Parathyroid adenoma (tissue), 2 donors: ENCODE measurements around the gene UQCRQ.

Experiments used
- H2AFZ ChIP-seq: fragments of 300-600 bp; sonication (generic); one replicate; pipeline ENCODE4 v1.7.0; 2017; ENCODE audit warnings: antibody characterized with exemption, mild to moderate bottlenecking
- H3K27ac ChIP-seq: fragments of 300-600 bp; sonication (generic); one replicate; pipeline ENCODE4 v1.7.0; 2017
- H3K27me3 ChIP-seq: fragments of 300-600 bp; sonication (generic); one replicate; pipeline ENCODE4 v1.7.0; 2017; ENCODE audit warnings: low read length; ENCODE audit not compliant: control insufficient read depth, insufficient read depth
- H3K36me3 ChIP-seq: fragments of 300-600 bp; sonication (generic); one replicate; pipeline ENCODE4 v1.7.0; 2017; ENCODE audit warnings: low read length; ENCODE audit not compliant: control insufficient read depth, insufficient read depth
- H3K4me1 ChIP-seq: fragments of 300-600 bp; sonication (generic); one replicate; pipeline ENCODE4 v1.7.0; 2017; ENCODE audit warnings: control low read depth
- H3K4me2 ChIP-seq: fragments of 300-600 bp; sonication (generic); one replicate; pipeline ENCODE4 v1.7.0; 2017; ENCODE audit warnings: low read length
- H3K4me3 ChIP-seq: fragments of 300-600 bp; sonication (generic); one replicate; pipeline ENCODE4 v1.7.0; 2017; ENCODE audit warnings: low read depth, low read length
- H3K79me2 ChIP-seq: fragments of 300-600 bp; sonication (generic); one replicate; pipeline ENCODE4 v1.7.0; 2017; ENCODE audit warnings: control low read depth
- H3K9ac ChIP-seq: fragments of 300-600 bp; sonication (generic); one replicate; pipeline ENCODE4 v1.7.0; 2017; ENCODE audit warnings: mild to moderate bottlenecking
- H3K9me3 ChIP-seq: fragments of 300-600 bp; sonication (generic); one replicate; pipeline ENCODE4 v1.7.0; 2017; ENCODE audit warnings: low read length; ENCODE audit not compliant: control insufficient read depth
- TF ChIP-seq, protein P1 (sequence below): fragments of 300-600 bp; sonication (generic); IDR thresholded peaks from one replicate; pipeline ENCODE4 v1.7.0; 2017; ENCODE audit warnings: antibody characterized with exemption, mild to moderate bottlenecking
- donor health status: primary hyperparathyroidism.

The UQCRQ gene

GRCh38 chr5:132832612-132833011 lies 33.8 kb upstream of the UQCRQ start:
- peaks cover 7% of the 10 kb centered on the region for H3K4me1 ChIP-seq
- H3K4me3 ChIP-seq = no peak overlapping the region
- H3K27ac ChIP-seq = no peak overlapping the region
- no peaks in the 10 kb centered on the region for H3K79me2 ChIP-seq
- H3K9ac ChIP-seq = no peak overlapping the region
- H2AFZ ChIP-seq = no peak overlapping the region
- no peaks in the 10 kb centered on the region for H3K9me3 ChIP-seq
- H3K4me2 ChIP-seq = no peak overlapping the region
- no peaks in the 10 kb centered on the region for H3K27me3 ChIP-seq
- TF ChIP-seq, protein P1, sequence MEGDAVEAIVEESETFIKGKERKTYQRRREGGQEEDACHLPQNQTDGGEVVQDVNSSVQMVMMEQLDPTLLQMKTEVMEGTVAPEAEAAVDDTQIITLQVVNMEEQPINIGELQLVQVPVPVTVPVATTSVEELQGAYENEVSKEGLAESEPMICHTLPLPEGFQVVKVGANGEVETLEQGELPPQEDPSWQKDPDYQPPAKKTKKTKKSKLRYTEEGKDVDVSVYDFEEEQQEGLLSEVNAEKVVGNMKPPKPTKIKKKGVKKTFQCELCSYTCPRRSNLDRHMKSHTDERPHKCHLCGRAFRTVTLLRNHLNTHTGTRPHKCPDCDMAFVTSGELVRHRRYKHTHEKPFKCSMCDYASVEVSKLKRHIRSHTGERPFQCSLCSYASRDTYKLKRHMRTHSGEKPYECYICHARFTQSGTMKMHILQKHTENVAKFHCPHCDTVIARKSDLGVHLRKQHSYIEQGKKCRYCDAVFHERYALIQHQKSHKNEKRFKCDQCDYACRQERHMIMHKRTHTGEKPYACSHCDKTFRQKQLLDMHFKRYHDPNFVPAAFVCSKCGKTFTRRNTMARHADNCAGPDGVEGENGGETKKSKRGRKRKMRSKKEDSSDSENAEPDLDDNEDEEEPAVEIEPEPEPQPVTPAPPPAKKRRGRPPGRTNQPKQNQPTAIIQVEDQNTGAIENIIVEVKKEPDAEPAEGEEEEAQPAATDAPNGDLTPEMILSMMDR = no peak
- H3K36me3 ChIP-seq = no peaks in the 10 kb centered on the region

DNA sequence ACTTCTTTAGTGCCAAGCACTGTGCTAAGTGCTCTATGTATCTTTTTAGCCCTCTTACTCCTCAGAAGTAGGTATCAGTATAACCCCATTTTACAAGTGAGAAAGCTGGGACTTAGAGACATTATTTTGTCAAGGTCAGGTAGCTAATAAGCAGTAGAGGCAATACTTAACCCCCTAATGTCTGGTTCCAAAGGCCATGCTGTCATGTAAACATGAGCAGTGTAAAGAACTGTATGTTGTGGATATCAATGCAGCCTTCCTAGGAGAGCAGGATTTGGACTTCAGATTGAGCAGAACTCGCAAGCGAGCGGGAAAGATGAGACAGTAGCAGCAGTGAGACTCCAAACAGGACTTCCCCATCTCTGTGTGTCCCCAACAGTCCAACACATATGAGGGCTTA lies 32.4 kb upstream of the UQCRQ start:
- H3K4me3 ChIP-seq = no peak overlapping the region
- TF ChIP-seq, protein P1 = no peak
- no peaks in the 10 kb centered on the region for H3K27me3 ChIP-seq
- H3K36me3 ChIP-seq = no peaks in the 10 kb centered on the region
- no peak overlapping the region for H3K4me2 ChIP-seq
- H3K9me3 ChIP-seq = no peaks in the 10 kb centered on the region
- H3K4me1 ChIP-seq = peaks cover 7% of the 10 kb centered on the region
- H3K79me2 ChIP-seq = no peaks in the 10 kb centered on the region
- no peak overlapping the region for H3K9ac ChIP-seq
- H3K27ac ChIP-seq = no peak overlapping the region
- no peak overlapping the region for H2AFZ ChIP-seq

GRCh38 chr5:132836852-132837251 lies 29.6 kb upstream of the UQCRQ start:
- Histone ChIP-seq H3K4me2 (no peak overlapping the region), H2AFZ (no peak overlapping the region), H3K4me3 (no peak overlapping the region), H3K27ac (no peak overlapping the region), H3K36me3 (no peaks in the 10 kb centered on the region), H3K79me2 (no peaks in the 10 kb centered on the region), H3K9me3 (no peaks in the 10 kb centered on the region), H3K27me3 (no peaks in the 10 kb centered on the region), H3K4me1 (no peaks in the 10 kb centered on the region), H3K9ac (no peak overlapping the region)
- TF ChIP-seq, protein P1 = no peak

GRCh38 chr5:132837868-132838267 lies 28.6 kb upstream of the UQCRQ start:
- no peaks in the 10 kb centered on the region for H3K4me1 ChIP-seq
- no peak overlapping the region for H3K27ac ChIP-seq
- H3K79me2 ChIP-seq = no peaks in the 10 kb centered on the region
- H3K9ac ChIP-seq = no peak overlapping the region
- H3K4me3 ChIP-seq = no peak overlapping the region
- H3K27me3 ChIP-seq = no peaks in the 10 kb centered on the region
- H2AFZ ChIP-seq = no peak overlapping the region
- no peaks in the 10 kb centered on the region for H3K36me3 ChIP-seq
- no peaks in the 10 kb centered on the region for H3K9me3 ChIP-seq
- no peak overlapping the region for H3K4me2 ChIP-seq
- TF ChIP-seq, protein P1 = no peak

DNA sequence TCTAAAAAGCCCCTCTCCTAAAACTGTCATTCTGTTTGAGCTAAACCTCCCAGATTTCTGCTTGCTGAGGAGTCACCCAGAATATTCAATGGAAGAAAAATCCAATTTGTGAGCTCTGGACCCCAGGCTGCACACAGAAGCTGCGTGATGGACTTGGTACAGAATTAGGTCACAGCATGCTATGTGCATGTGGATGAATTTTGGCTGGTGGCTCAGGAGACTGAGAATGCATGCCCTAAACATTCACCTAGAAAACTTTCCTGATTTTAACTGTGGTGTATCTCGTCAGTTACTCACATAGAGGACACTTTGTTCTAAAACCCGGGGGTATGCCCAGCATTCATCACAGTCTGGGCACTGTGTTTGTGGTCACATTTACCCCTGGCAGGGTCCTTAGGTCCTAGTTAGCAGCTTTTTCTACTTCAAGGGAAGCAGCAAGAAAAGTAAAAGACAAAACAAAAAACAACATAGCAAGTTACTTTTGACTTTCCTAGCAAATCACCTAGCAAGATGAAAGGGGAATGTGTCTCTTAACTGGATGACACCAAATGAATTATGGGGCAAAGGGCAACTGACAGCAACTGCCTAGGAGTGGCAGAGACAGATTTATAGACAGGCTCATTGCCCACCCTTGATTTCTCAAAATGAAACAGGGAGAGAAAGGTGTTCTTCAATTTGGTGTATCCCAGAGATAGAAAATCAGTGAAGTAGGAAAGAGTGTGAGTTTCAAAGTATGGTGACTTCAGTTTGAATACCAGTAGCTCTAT lies 27.7 kb upstream of the UQCRQ start:
- TF ChIP-seq, protein P1 = no peak
- H3K27ac ChIP-seq = no peak overlapping the region
- H3K79me2 ChIP-seq = no peaks in the 10 kb centered on the region
- H3K36me3 ChIP-seq = no peaks in the 10 kb centered on the region
- no peaks in the 10 kb centered on the region for H3K9me3 ChIP-seq
- H3K9ac ChIP-seq = no peak overlapping the region
- H3K4me3 ChIP-seq = no peak overlapping the region
- no peak overlapping the region for H3K4me2 ChIP-seq
- no peak overlapping the region for H2AFZ ChIP-seq
- no peaks in the 10 kb centered on the region for H3K27me3 ChIP-seq
- H3K4me1 ChIP-seq = no peaks in the 10 kb centered on the region
